T-helper 2 cell treated with Interferon-gamma antibody and Interleukin-4, amounts not matched to agents 5 μg/mL and 100 μg/mL, for 36 hours (primary cell): ENCODE measurements around the gene PEF1.

ENCODE experiments used
- DNase-seq: peaks from one replicate; pipeline ENCODE4 v3.0.0; 2021; ENCODE audit warnings: low spot score
- H3K27ac Mint-ChIP-seq: one replicate; pipeline ENCODE4 v1.8.0; 2021; ENCODE audit warnings: mild to moderate bottlenecking, mixed read lengths
- H3K27me3 Mint-ChIP-seq: one replicate; pipeline ENCODE4 v1.8.0; 2021; ENCODE audit warnings: low read depth, mixed read lengths
- H3K36me3 Mint-ChIP-seq: one replicate; pipeline ENCODE4 v1.8.0; 2021; ENCODE audit warnings: low read depth, mixed read lengths
- H3K4me1 Mint-ChIP-seq: one replicate; pipeline ENCODE4 v1.8.0; 2021; ENCODE audit warnings: low read depth, mixed read lengths
- H3K4me3 Mint-ChIP-seq: one replicate; pipeline ENCODE4 v1.8.0; 2022; ENCODE audit warnings: mild to moderate bottlenecking, moderate library complexity, mixed read lengths
- H3K9me3 Mint-ChIP-seq: one replicate; pipeline ENCODE4 v1.8.0; 2021; ENCODE audit warnings: mixed read lengths

The PEF1 gene

DNA sequence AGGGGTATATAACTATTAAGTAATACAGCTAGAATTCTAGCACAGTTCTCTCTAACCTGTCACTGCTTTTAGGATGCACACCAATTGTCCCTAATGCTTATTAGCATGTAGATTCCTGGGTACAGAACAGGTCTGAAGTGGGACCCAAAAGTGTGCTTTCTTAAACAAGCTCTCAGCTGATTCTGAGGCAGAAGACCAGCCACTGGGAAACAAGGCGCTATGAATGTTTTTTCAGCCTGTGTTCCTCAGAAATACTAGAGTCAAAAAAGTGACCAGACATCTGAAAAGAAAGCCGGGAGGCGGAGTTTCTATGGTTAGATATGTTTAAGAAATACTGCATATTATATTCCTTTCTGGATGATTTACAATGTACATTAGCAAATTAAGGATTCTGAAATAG lies 1.8 kb downstream of the PEF1 start:
- Mint-ChIP-seq H3K27me3 (no peaks in the 10 kb centered on the region), H3K4me3 (no peak overlapping the region)

DNA sequence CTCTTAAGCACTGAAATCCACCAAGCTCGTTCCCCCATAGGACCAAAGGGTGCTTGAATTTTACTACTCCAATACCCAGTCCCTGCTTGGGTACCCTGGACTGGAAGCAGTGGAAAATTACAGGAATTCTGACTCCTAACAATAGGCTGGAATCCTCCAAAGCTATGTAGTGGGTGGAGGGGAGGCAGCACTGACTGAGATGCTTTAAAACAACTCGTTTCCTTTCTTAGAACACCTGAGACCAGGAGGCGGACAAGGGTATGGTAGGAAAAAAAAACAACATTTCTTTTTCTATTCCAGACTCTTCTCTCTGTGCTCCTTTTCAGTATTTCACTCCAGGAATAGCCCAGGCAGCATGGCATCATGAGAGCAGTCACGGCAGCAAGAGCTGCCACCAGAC lies 2.3 kb downstream of the PEF1 start:
- Mint-ChIP-seq H3K4me3 (no peak overlapping the region), H3K27me3 (no peaks in the 10 kb centered on the region), H3K4me1 (peaks cover 28% of the 10 kb centered on the region), H3K36me3 (no peaks in the 10 kb centered on the region), H3K27ac (no peak overlapping the region), H3K9me3 (no peaks in the 10 kb centered on the region)
- no peak for DNase-seq

More for the DNA sequence above, 1.8 kb downstream of the PEF1 start:
- Mint-ChIP-seq H3K9me3 (no peaks in the 10 kb centered on the region), H3K27ac (no peak overlapping the region), H3K36me3 (no peaks in the 10 kb centered on the region), H3K4me1 (peaks cover 25% of the 10 kb centered on the region)
- DNase-seq: no peak

DNA sequence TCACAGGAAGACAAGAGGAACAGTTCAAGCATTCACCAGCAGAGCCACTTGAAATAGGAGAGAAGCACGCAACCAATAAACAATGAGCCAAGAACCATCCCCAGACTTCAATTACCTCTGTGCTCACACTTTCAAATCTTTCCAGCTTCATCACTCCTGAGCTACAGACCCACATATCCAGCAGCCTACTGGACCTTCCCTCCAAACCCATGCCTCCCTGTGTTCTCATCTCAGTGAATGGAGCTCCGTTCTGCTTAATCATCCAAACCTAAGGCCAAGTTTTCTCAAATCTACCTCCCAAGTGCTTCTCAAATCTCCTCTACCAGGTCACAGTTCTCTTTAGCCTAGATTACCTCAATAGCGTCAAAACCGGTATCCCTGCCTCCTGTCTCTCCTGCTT lies 3.7 kb downstream of the PEF1 start:
- Mint-ChIP-seq H3K27ac (no peak overlapping the region), H3K27me3 (no peaks in the 10 kb centered on the region), H3K4me1 (peaks cover 25% of the 10 kb centered on the region), H3K9me3 (no peaks in the 10 kb centered on the region), H3K36me3 (no peaks in the 10 kb centered on the region), H3K4me3 (no peak overlapping the region)
- no peak for DNase-seq

DNA sequence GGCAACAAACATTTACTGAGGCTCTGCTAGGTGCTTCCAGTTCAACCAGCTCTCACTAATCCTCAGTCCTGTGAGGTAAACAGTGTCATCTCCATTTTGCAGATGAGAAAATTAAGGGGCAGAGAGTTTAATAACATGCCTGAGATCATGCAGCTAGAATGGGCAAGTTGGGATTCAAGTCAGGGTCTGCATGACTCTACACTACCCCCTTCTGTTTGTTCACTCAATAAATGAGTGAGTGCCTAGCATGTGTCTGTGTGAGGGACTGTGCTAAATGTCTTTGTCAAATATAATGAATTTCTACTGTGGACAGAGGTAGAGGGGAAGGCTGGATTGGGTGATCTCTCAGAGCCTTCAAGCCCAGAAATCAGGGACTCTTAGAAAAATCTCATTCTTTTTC lies 4.5 kb downstream of the PEF1 start:
- Mint-ChIP-seq H3K9me3 (no peaks in the 10 kb centered on the region), H3K4me1 (peaks cover 17% of the 10 kb centered on the region), H3K27me3 (no peaks in the 10 kb centered on the region)

DNA sequence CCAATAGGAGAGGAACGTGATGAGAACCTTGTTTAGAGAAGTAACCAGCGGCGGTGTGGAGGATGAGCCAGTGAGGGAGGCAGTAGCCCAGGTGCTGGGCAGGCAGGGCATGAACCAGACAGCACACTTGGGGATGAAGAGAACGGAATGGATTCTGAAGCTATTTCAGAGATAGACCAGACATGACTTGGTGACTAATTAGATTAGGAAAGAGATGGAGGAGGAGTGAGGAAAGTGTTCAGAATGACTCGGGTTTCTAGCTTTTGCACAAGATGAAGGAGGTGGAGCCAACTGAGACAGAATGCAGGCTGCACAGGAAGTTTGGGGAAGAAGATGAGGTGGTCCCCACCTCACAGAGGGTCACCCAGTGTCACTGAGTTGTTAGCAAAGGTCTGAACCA lies 5.1 kb downstream of the PEF1 start:
- Mint-ChIP-seq H3K36me3 (no peaks in the 10 kb centered on the region), H3K27me3 (no peaks in the 10 kb centered on the region), H3K9me3 (no peaks in the 10 kb centered on the region), H3K27ac (no peak overlapping the region), H3K4me3 (no peak overlapping the region), H3K4me1 (peaks cover 13% of the 10 kb centered on the region)
- DNase-seq: no peak

More for the DNA sequence above, 4.5 kb downstream of the PEF1 start:
- Mint-ChIP-seq H3K36me3 (no peaks in the 10 kb centered on the region), H3K27ac (no peak overlapping the region), H3K4me3 (no peak overlapping the region)
- DNase-seq: no peak

DNA sequence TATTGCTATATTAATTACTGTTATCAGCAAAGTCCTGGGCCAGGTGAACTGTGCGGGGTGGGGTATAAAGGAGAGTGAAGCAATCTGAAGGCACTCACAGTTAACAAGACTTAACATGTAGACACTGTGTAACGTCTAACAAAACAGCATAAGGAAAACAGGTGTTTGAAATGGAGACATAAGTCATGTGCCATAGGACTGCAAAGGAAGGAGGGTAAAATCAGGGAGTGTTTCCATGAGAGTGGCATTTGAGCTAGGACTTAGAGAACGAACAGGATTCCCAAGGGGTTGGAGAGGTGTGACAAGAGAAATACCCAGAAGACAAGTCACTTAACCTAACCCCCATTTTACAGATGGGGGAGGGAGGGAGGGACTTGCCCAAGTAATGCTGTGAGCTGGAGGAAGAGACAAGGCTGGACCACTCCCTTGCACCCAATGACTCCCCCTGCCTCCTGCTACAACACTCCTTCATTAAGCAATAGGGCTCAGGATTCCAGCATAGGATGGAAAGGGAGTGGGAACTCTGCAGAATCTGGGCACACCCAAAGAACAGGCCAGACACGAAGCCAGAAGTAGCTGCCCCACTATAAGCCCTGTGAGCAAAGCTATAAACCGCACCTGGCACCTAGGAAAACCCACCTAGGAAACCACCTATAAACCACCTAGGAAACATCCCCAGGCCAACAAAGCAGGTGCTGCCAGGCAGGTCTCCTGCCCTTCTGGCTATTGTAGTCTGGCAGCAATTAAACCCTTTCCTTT lies 6.6 kb downstream of the PEF1 start:
- peaks cover 7% of the 10 kb centered on the region for H3K4me1 Mint-ChIP-seq
- no peak overlapping the region for H3K4me3 Mint-ChIP-seq
- no peak for DNase-seq
- no peaks in the 10 kb centered on the region for H3K9me3 Mint-ChIP-seq
- peaks cover 2% of the 10 kb centered on the region for H3K36me3 Mint-ChIP-seq
- H3K27me3 Mint-ChIP-seq: no peaks in the 10 kb centered on the region
- no peak overlapping the region for H3K27ac Mint-ChIP-seq

DNA sequence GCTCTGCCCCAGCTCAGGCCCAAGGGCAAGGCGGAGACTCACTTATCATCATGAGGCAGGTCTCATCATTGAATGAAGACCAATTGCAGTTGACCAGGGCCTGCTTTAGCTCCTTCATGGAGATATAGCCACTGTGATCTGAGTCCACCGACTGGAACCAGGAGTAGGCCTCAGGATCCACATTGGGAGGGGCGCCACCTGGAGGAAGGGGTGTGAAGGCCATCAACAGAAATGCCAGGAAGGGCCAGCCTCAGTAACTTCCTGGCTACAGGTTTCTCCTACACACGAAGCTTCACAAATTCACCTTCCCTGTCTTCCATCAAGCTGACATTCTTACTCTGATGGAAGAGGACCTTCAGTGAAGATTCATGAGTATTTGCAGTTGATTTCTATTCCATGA lies 11.6 kb downstream of the PEF1 start:
- Mint-ChIP-seq H3K36me3 (peaks cover 17% of the 10 kb centered on the region), H3K27ac (no peak overlapping the region), H3K4me3 (no peak overlapping the region), H3K27me3 (no peaks in the 10 kb centered on the region), H3K4me1 (peaks cover 5% of the 10 kb centered on the region), H3K9me3 (no peaks in the 10 kb centered on the region)
- DNase-seq: no peak

DNA sequence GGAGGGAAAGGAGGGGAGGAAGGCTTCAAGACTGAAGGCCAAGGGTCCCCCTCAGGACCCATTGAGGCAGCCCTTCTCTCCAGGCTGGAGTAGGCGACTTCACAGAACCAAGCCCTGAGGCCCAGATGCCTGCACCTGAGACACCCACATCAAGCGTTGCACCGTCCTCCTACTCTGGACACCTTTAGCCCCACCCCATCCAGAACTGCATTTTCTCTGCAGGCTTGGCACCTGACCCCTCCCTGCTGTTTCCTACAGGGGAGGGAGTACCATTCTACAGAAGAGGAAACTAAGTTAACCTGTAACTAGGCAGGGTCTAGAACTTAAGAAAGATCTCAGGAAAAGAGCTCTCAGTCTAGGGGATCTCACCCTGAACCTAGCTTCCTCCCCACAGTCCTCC lies 12.0 kb downstream of the PEF1 start:
- H3K27me3 Mint-ChIP-seq: no peaks in the 10 kb centered on the region
- H3K36me3 Mint-ChIP-seq: peaks cover 18% of the 10 kb centered on the region
- H3K4me3 Mint-ChIP-seq: no peak overlapping the region
- H3K4me1 Mint-ChIP-seq: peaks cover under 1% of the 10 kb centered on the region
- no peak for DNase-seq
- no peaks in the 10 kb centered on the region for H3K9me3 Mint-ChIP-seq
- H3K27ac Mint-ChIP-seq: no peak overlapping the region

DNA sequence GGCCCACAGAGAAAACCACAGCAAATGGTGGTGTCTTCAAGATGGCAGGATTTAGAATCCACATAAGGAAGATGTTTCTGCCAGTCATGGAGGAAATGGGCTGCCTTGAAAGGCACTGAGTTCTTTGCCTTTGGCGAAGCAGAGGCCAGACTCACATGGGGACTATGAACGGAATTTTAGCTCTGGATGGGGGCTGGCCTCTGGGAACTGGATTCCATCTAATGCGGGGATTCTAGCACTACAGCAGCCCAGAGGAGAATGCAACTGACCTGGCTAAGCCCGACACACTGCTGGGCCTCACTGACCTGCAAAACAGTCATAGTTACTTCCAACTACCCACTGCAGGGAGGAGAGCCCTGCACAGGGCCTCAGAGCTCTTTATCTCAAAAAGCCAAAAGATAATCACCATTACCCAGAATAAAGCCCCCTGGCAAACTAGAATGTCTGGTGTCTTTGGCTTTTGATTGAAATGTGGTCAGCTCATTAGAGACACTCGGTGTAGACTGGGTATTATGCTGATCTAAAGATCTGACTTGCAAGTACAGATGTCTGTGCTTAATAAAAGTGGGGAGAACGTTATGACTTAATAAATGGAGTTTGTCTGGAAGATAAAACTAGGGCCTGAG lies 15.6 kb downstream of the PEF1 start:
- Mint-ChIP-seq H3K4me3 (no peak overlapping the region), H3K9me3 (no peaks in the 10 kb centered on the region), H3K4me1 (peaks cover 2% of the 10 kb centered on the region), H3K27ac (no peak overlapping the region), H3K36me3 (peaks cover 18% of the 10 kb centered on the region), H3K27me3 (no peaks in the 10 kb centered on the region)
- DNase-seq: no peak

DNA sequence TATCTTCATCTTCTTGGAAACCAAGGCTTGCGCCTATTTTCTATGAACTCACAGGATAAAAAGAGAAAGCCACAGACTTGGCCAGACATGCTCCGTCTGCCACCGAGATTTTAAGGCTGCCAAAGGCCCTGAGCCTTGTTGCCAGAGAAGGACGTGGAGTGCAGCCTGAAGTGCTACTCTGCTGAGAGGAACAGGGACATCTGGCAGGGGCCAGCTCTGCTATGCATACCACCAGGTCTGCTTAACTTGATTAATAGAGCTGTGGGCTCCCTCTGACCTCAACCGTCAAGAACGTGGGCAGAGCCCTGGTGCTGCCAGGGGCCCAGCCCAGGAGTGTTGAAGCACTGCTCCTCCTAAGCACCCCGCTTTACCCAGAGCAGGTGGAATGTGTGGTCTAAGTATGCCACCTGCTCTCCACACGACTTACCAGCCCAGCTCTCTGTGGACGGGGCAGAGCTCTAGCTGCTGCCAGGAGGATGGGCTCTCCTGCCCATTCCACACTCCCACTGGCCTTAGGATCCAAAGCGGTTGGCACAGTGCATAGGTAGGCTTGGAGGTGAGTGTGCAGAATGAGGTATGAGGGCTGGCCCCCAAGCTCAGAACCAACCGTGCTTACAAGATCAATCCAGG lies 16.6 kb downstream of the PEF1 start:
- H3K27ac Mint-ChIP-seq: no peak overlapping the region
- no peak for DNase-seq
- H3K27me3 Mint-ChIP-seq: no peaks in the 10 kb centered on the region
- H3K4me1 Mint-ChIP-seq: peaks cover 2% of the 10 kb centered on the region
- H3K36me3 Mint-ChIP-seq: peaks cover 17% of the 10 kb centered on the region
- H3K4me3 Mint-ChIP-seq: no peak overlapping the region
- H3K9me3 Mint-ChIP-seq: no peaks in the 10 kb centered on the region

DNA sequence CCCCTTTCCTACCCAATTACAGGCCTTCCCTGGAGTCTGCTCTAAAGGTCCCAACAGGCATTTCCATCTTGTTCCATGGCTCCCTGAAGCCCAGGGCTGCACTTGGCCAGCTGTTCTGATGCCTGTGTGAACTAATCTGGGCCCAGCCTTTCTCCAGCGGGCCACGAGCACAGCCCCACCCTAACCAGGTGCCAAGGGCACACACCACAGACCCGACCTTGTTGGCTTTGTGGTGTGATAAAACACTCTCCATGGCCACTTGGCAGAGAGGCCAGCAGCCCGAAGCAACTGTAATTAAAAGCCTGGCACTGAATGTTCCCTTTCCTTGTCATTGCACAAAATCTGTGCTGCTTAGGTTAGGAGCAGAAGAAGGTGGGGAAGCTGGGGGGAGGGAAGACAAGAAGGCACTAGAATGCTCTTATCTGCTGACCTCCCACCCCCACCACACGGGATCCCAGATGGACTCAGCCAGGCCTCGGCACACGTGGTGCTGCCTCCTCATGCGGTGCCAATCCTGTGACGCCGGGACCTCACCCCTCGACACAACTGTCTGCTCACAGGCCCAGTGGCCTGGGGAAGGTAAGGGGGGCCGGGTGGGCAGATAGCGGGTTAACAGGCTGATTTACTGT lies 17.3 kb downstream of the PEF1 start:
- H3K27ac Mint-ChIP-seq: no peak overlapping the region
- no peaks in the 10 kb centered on the region for H3K27me3 Mint-ChIP-seq
- peaks cover 17% of the 10 kb centered on the region for H3K36me3 Mint-ChIP-seq
- H3K4me1 Mint-ChIP-seq: peaks cover 2% of the 10 kb centered on the region
- no peaks in the 10 kb centered on the region for H3K9me3 Mint-ChIP-seq
- no peak overlapping the region for H3K4me3 Mint-ChIP-seq
- DNase-seq: no peak

DNA sequence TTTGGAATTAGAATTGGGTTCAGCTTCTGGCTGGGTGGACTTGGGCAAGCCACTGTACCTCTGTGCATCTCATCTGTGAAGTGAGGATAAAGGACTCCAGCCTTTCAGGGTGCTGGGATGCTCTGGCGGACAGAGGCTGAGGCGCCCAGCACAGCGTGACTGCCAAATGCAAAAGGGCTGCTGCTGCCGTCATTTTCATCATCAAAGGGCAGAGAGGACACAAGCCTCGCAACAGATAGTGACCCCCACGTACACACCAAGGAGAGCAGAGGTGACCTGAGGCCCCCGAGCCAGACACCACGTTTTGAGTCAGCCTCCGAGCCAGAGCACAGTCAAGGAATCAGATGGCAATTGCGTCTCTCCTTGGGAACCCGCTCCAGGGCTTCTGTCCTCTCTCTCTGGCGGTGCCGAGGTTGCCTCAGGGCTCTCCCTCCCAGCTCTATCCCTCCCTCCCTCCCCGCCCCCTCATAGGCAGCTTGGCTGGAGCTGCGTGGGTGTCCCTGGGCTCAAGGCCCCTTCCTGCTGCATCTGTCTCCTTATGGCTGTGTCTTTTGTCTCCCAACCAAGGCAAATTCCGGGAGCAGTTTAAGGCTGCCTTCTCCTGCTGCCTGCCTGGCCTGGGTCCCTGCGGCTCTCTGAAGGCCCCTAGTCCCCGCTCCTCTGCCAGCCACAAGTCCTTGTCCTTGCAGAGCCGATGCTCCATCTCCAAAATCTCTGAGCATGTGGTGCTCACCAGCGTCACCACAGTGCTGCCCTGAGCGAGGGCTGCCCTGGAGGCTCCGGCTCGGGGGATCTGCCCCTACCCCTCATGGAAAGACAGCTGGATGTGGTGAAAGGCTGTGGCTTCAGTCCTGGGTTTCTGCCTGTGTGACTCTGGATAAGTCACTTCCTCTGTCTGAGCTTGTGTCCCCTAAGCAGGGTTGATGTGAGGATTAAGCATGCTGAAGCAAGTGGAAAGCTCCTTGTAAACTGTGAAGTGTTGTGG lies 18.2 kb downstream of the PEF1 start:
- H3K9me3 Mint-ChIP-seq: no peaks in the 10 kb centered on the region
- peaks cover 14% of the 10 kb centered on the region for H3K36me3 Mint-ChIP-seq
- peaks cover 2% of the 10 kb centered on the region for H3K4me1 Mint-ChIP-seq
- H3K4me3 Mint-ChIP-seq: no peak overlapping the region
- DNase-seq: no peak
- no peaks in the 10 kb centered on the region for H3K27me3 Mint-ChIP-seq
- no peak overlapping the region for H3K27ac Mint-ChIP-seq

DNA sequence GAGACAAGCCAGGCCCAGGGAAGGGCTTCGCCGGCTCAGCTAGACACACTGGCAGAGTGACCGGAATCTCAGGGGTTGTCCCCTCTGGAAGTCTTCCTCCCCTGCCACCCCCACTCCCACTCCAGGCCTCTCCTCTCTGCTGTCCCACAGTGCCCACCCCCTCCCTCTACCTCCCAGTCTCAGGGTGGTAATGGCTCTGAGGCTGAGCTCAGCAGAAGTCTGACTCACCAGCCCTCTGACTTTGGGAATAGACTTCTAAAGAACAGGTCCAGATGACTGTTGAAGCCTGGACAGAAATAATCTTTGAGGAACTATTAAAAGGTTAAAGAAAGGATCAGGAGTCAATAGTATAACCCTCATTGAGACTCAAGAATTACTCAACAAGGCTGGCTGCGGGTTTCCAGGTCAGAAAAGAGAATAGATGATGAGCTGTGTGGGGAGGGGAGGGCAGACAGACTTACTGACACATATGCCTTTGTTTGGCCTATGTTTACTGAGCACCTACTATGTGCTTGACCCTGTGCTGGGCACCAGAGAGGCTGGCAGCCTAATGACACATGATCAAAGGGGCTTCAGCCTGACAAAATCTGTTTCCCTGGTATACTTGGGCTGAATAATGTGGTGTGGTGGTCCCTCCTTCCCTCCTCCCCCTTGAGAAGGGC lies 19.0 kb downstream of the PEF1 start:
- H3K36me3 Mint-ChIP-seq: peaks cover 14% of the 10 kb centered on the region
- no peaks in the 10 kb centered on the region for H3K27me3 Mint-ChIP-seq
- H3K9me3 Mint-ChIP-seq: no peaks in the 10 kb centered on the region
- H3K4me3 Mint-ChIP-seq: no peak overlapping the region
- no peak overlapping the region for H3K27ac Mint-ChIP-seq
- DNase-seq: no peak
- peaks cover 2% of the 10 kb centered on the region for H3K4me1 Mint-ChIP-seq
